ENCODE results near the gene CALU. TPM values are rescaled to one million over a fixed set of nuclear protein-coding genes. Genes with fewer than 3 reads are reported as not detected.

CALU gene
- total RNA-seq, 1 experiment from 2014 or later = 168 TPM

GRCh38 chr7:128703609-128704241 is 35.4 kb upstream of the CALU start:
- H3K79me1 ChIP-seq (ENCODE audit: insufficient read depth, low read depth, low read length, poor library complexity, severe bottlenecking) = no peaks in the 10 kb centered on the region
- H3K4me2 ChIP-seq (ENCODE audit: insufficient read depth, insufficient read length, low read length) = no peak overlapping the region
- peaks cover 0 to 5% (median 0%) of the 10 kb centered on the region in 3 experiments; a peak in 2 of 7 replicates for H3K36me3 Mint-ChIP-seq (ENCODE audit: insufficient read depth in 1 of 3, low read depth in 3 of 3)
- H3K18ac ChIP-seq (ENCODE audit: insufficient read length, low read depth, low read length) = no peak overlapping the region
- no peak for TF ChIP-seq CTCF (conservative IDR thresholded peaks at IDR 0.05)
- no peak overlapping the region for H3K27ac Mint-ChIP-seq
- H3K23ac ChIP-seq (ENCODE audit: insufficient read length, low read depth, low read length) = no peak overlapping the region
- no peaks in the 10 kb centered on the region for H3K23me2 ChIP-seq (ENCODE audit: insufficient read length, low read depth, low read length, poor library complexity, severe bottlenecking)
- no peak overlapping the region for H2BK5ac ChIP-seq (ENCODE audit: insufficient read length, low read length)
- peaks cover under 1% of the 10 kb centered on the region; the same call in 1 of the 2 replicates for H3K27me3 Mint-ChIP-seq (ENCODE audit: low read depth)
- no peak overlapping the region for H4K5ac ChIP-seq (ENCODE audit: insufficient read length, low read depth, low read length)
- H3K56ac ChIP-seq (ENCODE audit: insufficient read length, low read depth, low read length) = no peak overlapping the region
- H3K4me1 Mint-ChIP-seq = peaks cover 49 to 64% of the 10 kb centered on the region in 2 experiments
- H2BK20ac ChIP-seq (ENCODE audit: low read depth, low read length, poor library complexity, severe bottlenecking) = no peak overlapping the region
- no peaks in the 10 kb centered on the region for H3K27me3 ChIP-seq (ENCODE audit: insufficient read depth, low read length)
- H2BK120ac ChIP-seq (ENCODE audit: low read depth, low read length, poor library complexity, severe bottlenecking) = no peak overlapping the region
- no peak overlapping the region for H3T11ph ChIP-seq (ENCODE audit: low read length)
- no peak overlapping the region for H2AK5ac ChIP-seq (ENCODE audit: insufficient read length, low read length)
- H3K4me3 Mint-ChIP-seq = no peak overlapping the region
- H3K9me3 ChIP-seq (ENCODE audit: control insufficient read depth, low read depth, low read length) = no peaks in the 10 kb centered on the region
- no CpG with 5 or more reads among the region's 7 CpGs for WGBS (ENCODE audit: extremely low coverage, insufficient read length, low lambda C conversion rate)
- DNase-seq = no peak
- no peak overlapping the region for H3K14ac ChIP-seq (ENCODE audit: insufficient read depth, low read length)
- H2BK15ac ChIP-seq (ENCODE audit: low read depth, low read length) = no peak overlapping the region
- H3K79me2 ChIP-seq (ENCODE audit: insufficient read depth, low read length) = no peaks in the 10 kb centered on the region
- H3K9me3 Mint-ChIP-seq = peaks cover 0 to 6% of the 10 kb centered on the region in 2 experiments; a peak in 2 of 5 replicates
- no peak overlapping the region for H4K8ac ChIP-seq (replicated peaks; ENCODE audit: insufficient read length, low read depth, low read length)
- no peak overlapping the region for H3K4ac ChIP-seq (ENCODE audit: low read depth, low read length)
- no peak overlapping the region for H3K9ac ChIP-seq (ENCODE audit: extremely low read depth, insufficient read length, low read length)
- no peak overlapping the region for H3K27ac ChIP-seq (ENCODE audit: insufficient read length, low read depth, low read length)
- no peak overlapping the region for H2BK12ac ChIP-seq (ENCODE audit: insufficient read length, low read depth, low read length)
- H3K4me1 ChIP-seq (ENCODE audit: insufficient read depth, low read length) = peaks cover 2% of the 10 kb centered on the region; the same call in 1 of the 2 replicates
- H4K20me1 ChIP-seq (ENCODE audit: control insufficient read depth, insufficient read depth, insufficient read length) = no peaks in the 10 kb centered on the region
- H4K91ac ChIP-seq (ENCODE audit: insufficient read length, low read depth, low read length) = no peak overlapping the region
- no peak overlapping the region for H2AFZ ChIP-seq (ENCODE audit: low read length)

Measured in H9 (cell line).